ENCODE results near the gene PTPRT.

- TF ChIP-seq, protein P1, sequence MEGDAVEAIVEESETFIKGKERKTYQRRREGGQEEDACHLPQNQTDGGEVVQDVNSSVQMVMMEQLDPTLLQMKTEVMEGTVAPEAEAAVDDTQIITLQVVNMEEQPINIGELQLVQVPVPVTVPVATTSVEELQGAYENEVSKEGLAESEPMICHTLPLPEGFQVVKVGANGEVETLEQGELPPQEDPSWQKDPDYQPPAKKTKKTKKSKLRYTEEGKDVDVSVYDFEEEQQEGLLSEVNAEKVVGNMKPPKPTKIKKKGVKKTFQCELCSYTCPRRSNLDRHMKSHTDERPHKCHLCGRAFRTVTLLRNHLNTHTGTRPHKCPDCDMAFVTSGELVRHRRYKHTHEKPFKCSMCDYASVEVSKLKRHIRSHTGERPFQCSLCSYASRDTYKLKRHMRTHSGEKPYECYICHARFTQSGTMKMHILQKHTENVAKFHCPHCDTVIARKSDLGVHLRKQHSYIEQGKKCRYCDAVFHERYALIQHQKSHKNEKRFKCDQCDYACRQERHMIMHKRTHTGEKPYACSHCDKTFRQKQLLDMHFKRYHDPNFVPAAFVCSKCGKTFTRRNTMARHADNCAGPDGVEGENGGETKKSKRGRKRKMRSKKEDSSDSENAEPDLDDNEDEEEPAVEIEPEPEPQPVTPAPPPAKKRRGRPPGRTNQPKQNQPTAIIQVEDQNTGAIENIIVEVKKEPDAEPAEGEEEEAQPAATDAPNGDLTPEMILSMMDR (IDR thresholded peaks at IDR 0.05; ENCODE audit: low read depth, low read length), result no peak
- no peak for TF ChIP-seq POLR2A (IDR thresholded peaks at IDR 0.05; ENCODE audit: extremely low read depth, insufficient read length)
These were observed 1039.5 kb downstream of the PTPRT start for GRCh38 chr20:42150230-42150629.

Measured in NB4 (cell line).